ENCODE data around the gene SERPINI1.
A peak's percentile ranks its signal among the peaks of the same experiment; 100 is the strongest.

The SERPINI1 gene

DNA sequence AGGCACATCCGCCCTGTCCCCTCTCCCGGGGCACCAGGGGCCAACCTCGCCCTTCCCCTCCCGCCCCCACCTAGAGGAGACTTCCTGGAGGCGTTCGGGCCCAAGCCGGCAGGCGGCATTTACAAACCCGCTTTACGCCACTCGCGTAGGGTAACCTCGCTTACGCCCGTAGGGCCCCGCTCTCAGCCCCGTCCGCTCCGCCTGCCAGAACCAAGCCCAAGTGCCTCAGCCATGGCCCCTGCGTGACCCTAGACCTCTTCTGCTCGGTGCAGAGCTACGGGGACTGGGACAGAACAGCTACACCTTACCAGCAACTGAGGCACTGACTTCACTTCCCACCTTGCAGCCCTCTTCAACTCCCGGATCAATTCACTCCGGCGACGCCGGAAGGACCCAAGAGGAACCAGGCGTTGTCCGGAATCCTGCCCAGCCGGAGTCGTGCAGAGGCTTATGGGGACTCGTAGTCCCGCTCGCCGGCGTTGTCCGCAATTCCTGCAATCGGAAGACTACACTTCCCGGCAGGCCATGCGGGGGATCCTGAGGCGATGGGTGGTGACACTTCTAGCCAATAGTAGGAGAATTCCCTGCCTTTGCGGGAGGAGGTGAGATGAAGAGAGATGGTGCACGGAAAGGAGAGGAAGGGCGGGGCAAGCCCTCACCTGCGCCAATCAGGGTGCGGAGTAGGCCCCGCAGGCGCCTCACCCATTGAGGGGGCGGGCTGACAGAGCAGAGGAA, 856 bp upstream of the SERPINI1 start, which contains the start of gene PDCD10:
Gene PDCD10, minus strand, starts transcription at position 395 of the 735 bp plus-strand sequence. CDS start 14,735 bp downstream, outside the sequence.
- Histone ChIP-seq H3K4me1 (peaks cover 0 to 40% (median 10%) of the 10 kb centered on the region in 4 donors), H3K9me3 (no peaks in the 10 kb centered on the region), H3K36me3 (no peaks in the 10 kb centered on the region), H3K27me3 (no peaks in the 10 kb centered on the region), H3K27ac (peak within 1 kb of the TSS; percentile 90 to 95), H3K4me3 (peak within 1 kb of the TSS; percentile 70 to 78)
- intact Hi-C loops (cut with DNase I; ENCODE audit: low total_unique reads) = loop anchor here (10.0 kb wide), 2 partner anchors 140 to 360 kb away; partner anchors contain the start of gene GOLIM4
- peak; percentile 99 for DNase-seq
- TF ChIP-seq, protein P1, sequence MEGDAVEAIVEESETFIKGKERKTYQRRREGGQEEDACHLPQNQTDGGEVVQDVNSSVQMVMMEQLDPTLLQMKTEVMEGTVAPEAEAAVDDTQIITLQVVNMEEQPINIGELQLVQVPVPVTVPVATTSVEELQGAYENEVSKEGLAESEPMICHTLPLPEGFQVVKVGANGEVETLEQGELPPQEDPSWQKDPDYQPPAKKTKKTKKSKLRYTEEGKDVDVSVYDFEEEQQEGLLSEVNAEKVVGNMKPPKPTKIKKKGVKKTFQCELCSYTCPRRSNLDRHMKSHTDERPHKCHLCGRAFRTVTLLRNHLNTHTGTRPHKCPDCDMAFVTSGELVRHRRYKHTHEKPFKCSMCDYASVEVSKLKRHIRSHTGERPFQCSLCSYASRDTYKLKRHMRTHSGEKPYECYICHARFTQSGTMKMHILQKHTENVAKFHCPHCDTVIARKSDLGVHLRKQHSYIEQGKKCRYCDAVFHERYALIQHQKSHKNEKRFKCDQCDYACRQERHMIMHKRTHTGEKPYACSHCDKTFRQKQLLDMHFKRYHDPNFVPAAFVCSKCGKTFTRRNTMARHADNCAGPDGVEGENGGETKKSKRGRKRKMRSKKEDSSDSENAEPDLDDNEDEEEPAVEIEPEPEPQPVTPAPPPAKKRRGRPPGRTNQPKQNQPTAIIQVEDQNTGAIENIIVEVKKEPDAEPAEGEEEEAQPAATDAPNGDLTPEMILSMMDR (IDR thresholded peaks at IDR 0.05) = no peak

DNA sequence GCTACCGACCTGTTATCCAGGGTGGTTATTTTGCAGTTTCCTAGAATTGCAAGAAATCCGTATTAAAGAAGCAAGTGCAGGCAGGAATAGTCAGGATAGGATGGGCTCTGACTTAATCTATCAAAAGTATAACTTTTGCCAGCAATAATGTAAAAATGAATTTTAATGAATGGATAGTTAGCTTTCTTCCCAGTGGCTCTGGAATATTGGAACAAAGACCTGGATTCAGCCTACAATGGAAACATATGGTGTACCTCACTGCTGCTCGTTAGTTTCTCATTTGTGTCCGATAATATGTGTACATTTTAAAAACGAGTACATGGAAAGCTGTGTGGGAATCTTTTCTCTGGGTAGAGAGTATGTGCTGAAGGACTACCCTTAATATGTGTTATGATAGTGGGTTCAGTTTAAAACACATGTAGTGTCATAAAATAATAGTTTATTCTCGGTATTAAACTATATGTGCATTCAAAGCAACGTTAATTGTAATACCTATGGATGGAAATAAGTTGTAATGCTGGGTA, 805 bp downstream of the SERPINI1 start:
- H3K4me1 ChIP-seq = peaks cover 0 to 37% (median 10%) of the 10 kb centered on the region in 4 donors
- intact Hi-C loops (cut with DNase I; ENCODE audit: low total_unique reads) = loop anchor here (10.0 kb wide), 2 partner anchors 138 to 358 kb away; partner anchors contain the start of gene GOLIM4
- no peak for DNase-seq

DNA sequence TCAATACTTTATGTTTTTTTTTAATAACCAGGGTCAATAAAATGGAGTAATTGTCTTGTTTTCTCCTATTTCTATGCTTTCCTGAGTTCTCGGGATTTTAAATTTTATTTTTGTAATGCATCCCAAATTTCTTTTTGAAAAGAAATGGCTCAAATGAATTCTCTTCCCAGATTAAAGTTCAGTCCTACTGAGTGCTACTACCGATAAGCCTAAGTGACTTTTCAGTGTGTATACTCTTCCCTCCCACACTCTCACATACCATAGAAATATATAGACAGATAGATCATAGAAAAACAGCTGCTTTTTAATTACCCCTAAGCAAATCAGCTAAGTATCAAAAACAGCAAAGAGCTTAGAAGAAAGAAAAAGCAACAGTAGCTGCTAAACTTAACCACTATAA, 1.5 kb downstream of the SERPINI1 start:
- no peaks in the 10 kb centered on the region for H3K27me3 ChIP-seq
- intact Hi-C loops (cut with DNase I; ENCODE audit: low total_unique reads) = loop anchor here (10.0 kb wide), 2 partner anchors 138 to 358 kb away; partner anchors contain the start of gene GOLIM4
- H3K4me3 ChIP-seq = no peak overlapping the region

More for the DNA sequence above, 805 bp downstream of the SERPINI1 start:
- peak overlapping the region; percentile 70 to 78 for H3K4me3 ChIP-seq
- H3K9me3 ChIP-seq = no peaks in the 10 kb centered on the region
- H3K27ac ChIP-seq = peak overlapping the region in 1 of 2 donors; percentile 95
- H3K27me3 ChIP-seq = no peaks in the 10 kb centered on the region
- TF ChIP-seq, protein P1 (IDR thresholded peaks at IDR 0.05) = no peak
- H3K36me3 ChIP-seq = no peaks in the 10 kb centered on the region

GRCh38 chr3:167738037-167738436, 2.5 kb downstream of the SERPINI1 start:
- no peaks in the 10 kb centered on the region for H3K36me3 ChIP-seq
- TF ChIP-seq, protein P1 (IDR thresholded peaks at IDR 0.05) = no peak
- H3K27me3 ChIP-seq = no peaks in the 10 kb centered on the region
- no peak overlapping the region for H3K27ac ChIP-seq
- intact Hi-C loops (cut with DNase I; ENCODE audit: low total_unique reads) = loop anchor here (10.0 kb wide), 2 partner anchors 137 to 357 kb away; partner anchors contain the start of gene GOLIM4
- H3K4me3 ChIP-seq = no peak overlapping the region
- no peaks in the 10 kb centered on the region for H3K9me3 ChIP-seq
- H3K4me1 ChIP-seq = peaks cover 0 to 22% (median 10%) of the 10 kb centered on the region in 4 donors
- DNase-seq = no peak

More for the DNA sequence above, 1.5 kb downstream of the SERPINI1 start:
- TF ChIP-seq, protein P1 (IDR thresholded peaks at IDR 0.05) = no peak
- H3K27ac ChIP-seq = no peak overlapping the region
- no peaks in the 10 kb centered on the region for H3K9me3 ChIP-seq
- no peaks in the 10 kb centered on the region for H3K36me3 ChIP-seq
- no peak for DNase-seq
- H3K4me1 ChIP-seq = peaks cover 0 to 33% (median 10%) of the 10 kb centered on the region in 4 donors

- H3K27ac ChIP-seq = no peak overlapping the region
- intact Hi-C loops (cut with DNase I; ENCODE audit: low total_unique reads) = loop anchor here (10.0 kb wide), 2 partner anchors 136 to 356 kb away; partner anchors contain the start of gene GOLIM4
- H3K27me3 ChIP-seq = no peaks in the 10 kb centered on the region
- DNase-seq = no peak
- TF ChIP-seq, protein P1 (IDR thresholded peaks at IDR 0.05) = no peak
- no peak overlapping the region for H3K4me3 ChIP-seq
- H3K4me1 ChIP-seq = peaks cover 0 to 11% (median 4%) of the 10 kb centered on the region in 4 donors
- no peaks in the 10 kb centered on the region for H3K36me3 ChIP-seq
- H3K9me3 ChIP-seq = no peaks in the 10 kb centered on the region
Measured at GRCh38 chr3:167739190-167739810, 3.8 kb downstream of the SERPINI1 start.
